ENCODE measurements around the gene QRFP. TPM values are rescaled to one million over a fixed set of nuclear protein-coding genes. Genes with fewer than 3 reads are reported as not detected.

Gene QRFP
- total RNA-seq, 1 experiment from 2014 or later, result not detected

DNA sequence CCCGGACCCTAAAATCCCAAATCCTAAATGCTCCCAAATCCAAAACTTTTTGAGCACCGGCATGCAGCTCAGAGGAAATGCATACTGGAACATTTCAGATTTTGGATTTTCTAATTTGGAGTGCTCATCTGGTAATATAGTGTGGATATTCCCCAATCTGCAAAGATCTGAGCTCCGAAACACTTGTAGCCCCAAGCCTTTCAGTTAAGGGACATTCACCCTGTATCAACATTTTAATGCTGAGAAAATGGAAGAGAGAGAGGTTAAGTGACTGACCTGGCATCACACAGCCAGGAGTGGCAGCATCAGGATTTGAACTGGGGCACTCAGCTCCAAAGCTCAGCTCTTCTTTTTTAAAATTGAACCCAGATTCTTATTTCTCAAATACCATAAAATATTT, 30.7 kb downstream of the QRFP start:
- H2BK15ac ChIP-seq (ENCODE audit: low read depth, low read length), result no peak overlapping the region
- H2BK5ac ChIP-seq (ENCODE audit: insufficient read length, low read length), result no peak overlapping the region
- H3K23ac ChIP-seq (ENCODE audit: insufficient read length, low read depth, low read length), result no peak overlapping the region
- no peak overlapping the region for H2BK12ac ChIP-seq (ENCODE audit: insufficient read length, low read depth, low read length)
- H3K14ac ChIP-seq (ENCODE audit: insufficient read depth, low read length), result no peak overlapping the region
- H3K79me2 ChIP-seq (ENCODE audit: insufficient read depth, low read length), result no peaks in the 10 kb centered on the region
- H2BK120ac ChIP-seq (ENCODE audit: low read depth, low read length, poor library complexity, severe bottlenecking), result no peak overlapping the region
- H3T11ph ChIP-seq (ENCODE audit: low read length), result no peak overlapping the region
- H3K9me3 ChIP-seq (ENCODE audit: control insufficient read depth, low read depth, low read length), result no peaks in the 10 kb centered on the region
- no peaks in the 10 kb centered on the region for H3K79me1 ChIP-seq (ENCODE audit: insufficient read depth, low read depth, low read length, poor library complexity, severe bottlenecking)
- no peak overlapping the region for H2AK5ac ChIP-seq (ENCODE audit: insufficient read length, low read length)
- H3K9ac ChIP-seq (ENCODE audit: extremely low read depth, insufficient read length, low read length), result no peak overlapping the region
- TF ChIP-seq, protein P1, sequence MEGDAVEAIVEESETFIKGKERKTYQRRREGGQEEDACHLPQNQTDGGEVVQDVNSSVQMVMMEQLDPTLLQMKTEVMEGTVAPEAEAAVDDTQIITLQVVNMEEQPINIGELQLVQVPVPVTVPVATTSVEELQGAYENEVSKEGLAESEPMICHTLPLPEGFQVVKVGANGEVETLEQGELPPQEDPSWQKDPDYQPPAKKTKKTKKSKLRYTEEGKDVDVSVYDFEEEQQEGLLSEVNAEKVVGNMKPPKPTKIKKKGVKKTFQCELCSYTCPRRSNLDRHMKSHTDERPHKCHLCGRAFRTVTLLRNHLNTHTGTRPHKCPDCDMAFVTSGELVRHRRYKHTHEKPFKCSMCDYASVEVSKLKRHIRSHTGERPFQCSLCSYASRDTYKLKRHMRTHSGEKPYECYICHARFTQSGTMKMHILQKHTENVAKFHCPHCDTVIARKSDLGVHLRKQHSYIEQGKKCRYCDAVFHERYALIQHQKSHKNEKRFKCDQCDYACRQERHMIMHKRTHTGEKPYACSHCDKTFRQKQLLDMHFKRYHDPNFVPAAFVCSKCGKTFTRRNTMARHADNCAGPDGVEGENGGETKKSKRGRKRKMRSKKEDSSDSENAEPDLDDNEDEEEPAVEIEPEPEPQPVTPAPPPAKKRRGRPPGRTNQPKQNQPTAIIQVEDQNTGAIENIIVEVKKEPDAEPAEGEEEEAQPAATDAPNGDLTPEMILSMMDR (conservative IDR thresholded peaks at IDR 0.05), result no peak
- no peak overlapping the region for H4K91ac ChIP-seq (ENCODE audit: insufficient read length, low read depth, low read length)
- no peak overlapping the region for H3K4ac ChIP-seq (ENCODE audit: low read depth, low read length)
- H2BK20ac ChIP-seq (ENCODE audit: low read depth, low read length, poor library complexity, severe bottlenecking), result no peak overlapping the region
- H3K4me2 ChIP-seq (ENCODE audit: insufficient read depth, insufficient read length, low read length), result no peak overlapping the region
- H4K5ac ChIP-seq (ENCODE audit: insufficient read length, low read depth, low read length), result no peak overlapping the region
- H3K4me1 ChIP-seq (ENCODE audit: insufficient read depth, low read length), result no peaks in the 10 kb centered on the region
- no peaks in the 10 kb centered on the region for H3K27me3 ChIP-seq (ENCODE audit: insufficient read depth, low read length)
- no peak overlapping the region for H3K56ac ChIP-seq (ENCODE audit: insufficient read length, low read depth, low read length)
- H4K20me1 ChIP-seq (ENCODE audit: control insufficient read depth, insufficient read depth, insufficient read length), result no peaks in the 10 kb centered on the region
- Mint-ChIP-seq H3K27me3 (ENCODE audit: low read depth) (no peaks in the 10 kb centered on the region), H3K27ac (no peak overlapping the region), H3K36me3 (ENCODE audit: insufficient read depth in 1 of 3, low read depth in 3 of 3) (peaks cover 13 to 47% (median 40%) of the 10 kb centered on the region in 3 experiments; a peak in 6 of 7 replicates), H3K4me3 (no peak overlapping the region), H3K4me1 (peaks cover 3 to 4% of the 10 kb centered on the region in 2 experiments; a peak in 2 of 4 replicates), H3K9me3 (no peaks in the 10 kb centered on the region)
- H3K23me2 ChIP-seq (ENCODE audit: insufficient read length, low read depth, low read length, poor library complexity, severe bottlenecking), result no peaks in the 10 kb centered on the region
- no peak for DNase-seq
- H3K18ac ChIP-seq (ENCODE audit: insufficient read length, low read depth, low read length), result no peak overlapping the region
- no peak overlapping the region for H4K8ac ChIP-seq (replicated peaks; ENCODE audit: insufficient read length, low read depth, low read length)
- H2AFZ ChIP-seq (ENCODE audit: low read length), result no peak overlapping the region
- H3K27ac ChIP-seq (ENCODE audit: insufficient read length, low read depth, low read length), result no peak overlapping the region
- no CpG with 5 or more reads among the region's 3 CpGs for WGBS (ENCODE audit: extremely low coverage, insufficient read length, low lambda C conversion rate)
